ENCODE measurements around the gene ARRDC2.
"Not testable (repeated sequence)": the region's sequence is repeated elsewhere in the genome, so short reads cannot be mapped to it uniquely, and the experiment has no call there.

Gene ARRDC2

DNA sequence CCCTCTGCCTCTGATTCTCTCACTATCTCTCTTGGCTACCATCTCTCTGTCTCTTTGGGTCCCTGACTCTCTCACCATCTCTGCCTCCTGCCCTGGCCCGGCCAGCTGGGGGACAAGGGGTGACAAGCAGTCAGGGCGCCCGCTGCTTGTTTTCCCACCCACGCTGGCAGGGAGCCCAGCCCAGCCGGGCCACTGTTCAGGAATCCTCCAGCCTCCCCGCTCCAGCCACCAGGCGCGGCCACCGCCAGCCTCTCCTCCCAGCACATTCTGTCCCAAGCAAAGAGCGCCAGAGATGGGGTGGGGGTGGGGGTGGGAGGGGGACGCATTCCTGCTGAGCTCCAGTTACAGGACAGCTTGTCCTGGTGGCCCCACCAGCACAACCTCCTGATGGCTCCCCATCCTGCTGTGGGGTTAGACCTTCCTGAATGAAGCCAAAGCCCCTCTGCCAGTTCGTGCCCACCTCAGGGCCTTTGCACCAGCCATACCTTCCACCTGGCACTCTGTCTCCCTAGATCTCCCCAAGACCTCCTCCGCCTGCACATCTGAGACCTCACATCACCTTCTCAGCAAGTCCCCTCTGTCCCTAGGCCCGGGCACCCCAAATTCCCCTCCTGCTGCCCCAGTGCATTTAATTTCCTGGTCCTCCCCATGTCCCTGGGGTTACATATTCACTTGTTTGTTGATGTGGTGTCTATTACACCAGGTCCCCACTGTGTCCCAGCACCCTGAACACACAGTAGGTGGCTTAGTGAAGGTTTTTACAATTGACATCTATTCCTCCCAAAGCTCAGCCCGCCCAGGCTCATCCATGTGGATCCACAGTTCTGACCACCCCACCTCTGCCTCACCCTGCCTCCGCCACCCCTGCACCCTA lies 12.5 kb downstream of the ARRDC2 start:
- DNase-seq: no peak

DNA sequence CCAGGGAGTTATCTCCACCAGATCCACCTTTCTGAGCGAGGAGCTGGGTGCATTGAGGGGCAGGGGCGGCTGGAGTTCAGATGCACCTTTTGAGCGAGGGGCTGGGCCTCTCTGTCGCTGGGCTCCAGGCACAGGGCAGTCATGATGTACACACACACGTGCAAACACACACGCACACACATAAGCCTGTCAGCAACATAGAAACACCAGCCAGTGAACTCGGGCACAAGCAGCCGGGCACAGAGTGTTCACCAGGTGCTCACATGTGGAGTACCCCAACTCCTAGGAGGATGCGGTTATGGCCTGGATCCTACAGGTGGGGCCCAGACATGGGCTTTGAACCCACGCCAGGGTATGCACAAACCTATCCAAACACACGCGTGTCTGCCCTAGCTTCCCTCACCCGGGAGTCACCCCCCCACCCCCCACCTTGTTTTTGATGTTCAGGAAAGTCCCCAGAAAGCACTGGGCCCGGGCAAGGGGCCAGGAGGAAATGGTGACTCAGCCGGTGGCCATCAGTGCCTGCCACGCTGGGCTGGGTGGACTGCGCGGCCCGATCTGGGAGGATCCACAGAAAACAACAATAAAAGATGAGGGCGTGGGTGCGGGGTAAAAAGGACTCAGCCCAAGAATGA lies 13.3 kb downstream of the ARRDC2 start:
- no peak for DNase-seq

DNA sequence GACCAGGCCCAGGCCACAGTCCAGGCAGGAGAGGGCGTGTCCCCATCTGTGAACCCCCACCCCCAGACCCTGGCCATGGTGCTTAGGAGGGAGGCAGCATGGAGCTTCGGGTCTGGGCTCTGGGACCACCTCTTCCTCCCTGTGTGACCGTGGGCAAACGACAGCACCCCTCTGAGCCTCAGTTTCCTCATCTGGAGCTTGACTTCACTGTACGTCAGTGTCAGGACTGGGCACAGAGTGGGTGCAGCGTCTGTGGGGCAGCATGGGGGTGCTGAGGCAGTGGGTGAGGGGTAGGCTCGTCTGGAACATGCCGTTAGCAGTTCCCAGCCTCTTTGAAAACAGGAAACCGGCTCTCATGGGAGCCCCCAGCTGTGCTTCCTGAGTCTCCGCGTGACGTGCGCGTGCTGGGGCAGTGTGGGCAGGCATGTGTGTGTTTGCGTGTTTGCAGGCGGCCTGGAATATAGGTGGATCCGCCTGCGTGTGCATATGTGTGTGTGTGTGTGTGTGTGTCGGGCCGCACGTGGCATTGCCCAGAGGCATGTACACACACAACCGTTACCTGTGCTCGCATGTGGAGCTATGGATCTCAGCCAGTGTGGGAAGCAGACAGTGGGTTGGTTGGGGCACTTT lies 15.8 kb downstream of the ARRDC2 start:
- no peak for DNase-seq

- DNase-seq: no peak
These were observed 19.2 kb downstream of the ARRDC2 start for GRCh38 chr19:18027151-18027550.

DNA sequence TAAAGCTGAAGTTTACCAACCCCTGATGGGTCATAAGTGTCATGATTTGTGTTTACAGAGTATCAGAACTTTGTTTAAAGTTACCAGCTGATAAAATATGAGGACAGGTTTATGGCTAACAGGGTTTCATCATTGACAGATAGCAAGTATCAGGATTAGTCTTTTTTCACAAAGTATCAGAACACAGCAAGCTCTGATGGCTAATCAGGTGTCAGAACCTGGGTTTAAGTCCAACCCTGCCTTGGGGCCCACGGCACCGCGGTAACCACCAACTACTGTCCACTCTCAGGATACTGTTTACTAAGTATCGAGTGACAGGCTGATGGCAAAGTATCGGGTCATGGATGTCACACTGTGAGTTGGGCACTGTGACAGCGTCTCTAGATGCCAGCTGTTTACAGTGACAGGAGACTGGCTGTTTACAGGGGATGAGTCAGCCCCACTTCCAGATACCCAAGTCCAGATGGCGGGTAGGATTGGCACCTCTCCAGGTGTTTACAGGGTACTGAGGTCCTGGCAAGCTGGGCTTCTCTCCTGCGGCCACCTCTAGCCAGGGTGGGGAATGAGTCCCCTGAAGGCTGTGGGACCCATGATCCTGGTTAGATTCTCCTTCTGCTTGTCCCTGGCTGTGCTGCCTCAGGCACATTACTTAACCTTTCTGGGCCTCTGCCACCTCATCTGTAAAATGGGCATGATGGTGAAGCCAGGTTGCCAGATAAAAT lies 21.8 kb downstream of the ARRDC2 start:
- no peak for DNase-seq

DNA sequence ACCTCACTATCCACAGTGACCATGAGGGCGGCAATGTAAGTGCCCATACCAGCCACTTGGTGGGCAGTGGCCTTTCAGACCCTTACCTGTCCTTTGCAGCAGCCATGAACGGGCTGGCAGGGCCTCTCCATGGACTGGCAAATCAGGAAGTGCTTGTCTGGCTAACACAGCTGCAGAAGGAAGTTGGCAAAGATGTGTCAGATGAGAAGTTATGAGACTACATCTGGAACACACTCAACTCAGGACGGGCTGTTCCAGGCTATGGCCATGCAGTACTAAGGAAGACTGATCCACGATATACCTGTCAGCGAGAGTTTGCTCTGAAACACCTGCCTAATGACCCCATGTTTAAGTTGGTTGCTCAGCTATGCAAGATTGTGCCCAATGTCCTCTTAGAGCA lies 23.4 kb downstream of the ARRDC2 start:
- DNase-seq: not testable (repeated sequence)

- not testable (repeated sequence) for DNase-seq
These were observed 24.1 kb downstream of the ARRDC2 start for GRCh38 chr19:18032102-18032501.

- DNase-seq: no peak
These were observed 33.1 kb downstream of the ARRDC2 start for GRCh38 chr19:18041054-18041453.

DNA sequence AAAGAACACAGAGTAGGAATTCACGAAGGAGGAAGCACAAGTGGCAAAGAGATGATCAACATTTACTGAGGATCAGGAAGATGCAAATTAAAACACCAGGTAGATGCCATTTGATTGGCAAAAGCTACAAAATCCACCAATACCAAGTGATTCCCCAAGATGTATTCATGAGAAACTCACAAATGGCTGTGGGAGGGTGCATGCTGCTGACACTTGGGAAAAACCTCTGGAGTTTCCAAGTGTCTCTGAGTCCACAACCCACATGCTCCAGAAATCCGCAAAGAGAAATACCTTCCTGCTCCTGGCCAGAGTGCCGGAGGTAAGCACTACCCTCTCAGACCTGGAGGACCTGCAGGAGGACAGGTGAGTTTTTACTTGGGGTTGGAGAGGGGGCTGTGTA lies 35.7 kb downstream of the ARRDC2 start:
- DNase-seq: no peak

GRCh38 chr19:18044825-18045304 lies 36.9 kb downstream of the ARRDC2 start:
- peak; percentile 43 for DNase-seq

GRCh38 chr19:18045307-18046050 lies 37.5 kb downstream of the ARRDC2 start:
- no peak for DNase-seq

GRCh38 chr19:18046059-18046718 lies 38.2 kb downstream of the ARRDC2 start:
- DNase-seq: no peak

GRCh38 chr19:18049385-18049784 lies 41.4 kb downstream of the ARRDC2 start:
- DNase-seq: no peak

GRCh38 chr19:18051887-18052286 lies 43.9 kb downstream of the ARRDC2 start:
- DNase-seq: no peak

DNA sequence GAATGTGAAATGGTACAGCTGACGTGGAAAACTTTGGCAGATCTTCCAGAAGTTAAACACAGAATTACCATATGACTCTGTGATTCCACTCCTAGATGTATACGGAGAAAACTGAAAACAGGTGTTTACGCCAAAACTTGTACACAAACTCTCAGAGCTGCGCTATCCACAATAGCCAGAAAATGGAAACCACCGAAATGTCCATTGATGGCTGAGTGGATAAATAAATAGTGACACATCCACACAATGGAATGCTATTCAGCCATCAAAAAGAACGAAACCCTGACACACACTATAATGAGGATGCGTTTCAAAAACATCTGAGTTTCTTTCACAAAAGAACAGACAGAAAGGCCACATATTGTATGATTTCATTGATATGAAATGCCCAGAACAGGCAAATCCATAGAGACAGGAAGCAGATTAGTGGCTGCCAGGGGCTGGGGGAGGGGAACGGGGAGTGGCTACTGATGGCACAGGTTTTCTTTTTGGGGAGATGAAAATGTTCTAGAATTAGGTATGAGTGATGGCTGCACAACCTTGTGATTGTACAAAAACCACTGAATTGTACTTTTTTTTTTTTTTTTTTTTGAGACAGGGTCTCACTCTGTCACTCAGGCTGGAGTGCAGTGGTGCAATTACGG lies 45.7 kb downstream of the ARRDC2 start:
- no peak for DNase-seq

- no peak for DNase-seq
These were observed 48.0 kb downstream of the ARRDC2 start for GRCh38 chr19:18055967-18056366.

- DNase-seq: no peak
These were observed 49.6 kb downstream of the ARRDC2 start for GRCh38 chr19:18057557-18057956.

DNA sequence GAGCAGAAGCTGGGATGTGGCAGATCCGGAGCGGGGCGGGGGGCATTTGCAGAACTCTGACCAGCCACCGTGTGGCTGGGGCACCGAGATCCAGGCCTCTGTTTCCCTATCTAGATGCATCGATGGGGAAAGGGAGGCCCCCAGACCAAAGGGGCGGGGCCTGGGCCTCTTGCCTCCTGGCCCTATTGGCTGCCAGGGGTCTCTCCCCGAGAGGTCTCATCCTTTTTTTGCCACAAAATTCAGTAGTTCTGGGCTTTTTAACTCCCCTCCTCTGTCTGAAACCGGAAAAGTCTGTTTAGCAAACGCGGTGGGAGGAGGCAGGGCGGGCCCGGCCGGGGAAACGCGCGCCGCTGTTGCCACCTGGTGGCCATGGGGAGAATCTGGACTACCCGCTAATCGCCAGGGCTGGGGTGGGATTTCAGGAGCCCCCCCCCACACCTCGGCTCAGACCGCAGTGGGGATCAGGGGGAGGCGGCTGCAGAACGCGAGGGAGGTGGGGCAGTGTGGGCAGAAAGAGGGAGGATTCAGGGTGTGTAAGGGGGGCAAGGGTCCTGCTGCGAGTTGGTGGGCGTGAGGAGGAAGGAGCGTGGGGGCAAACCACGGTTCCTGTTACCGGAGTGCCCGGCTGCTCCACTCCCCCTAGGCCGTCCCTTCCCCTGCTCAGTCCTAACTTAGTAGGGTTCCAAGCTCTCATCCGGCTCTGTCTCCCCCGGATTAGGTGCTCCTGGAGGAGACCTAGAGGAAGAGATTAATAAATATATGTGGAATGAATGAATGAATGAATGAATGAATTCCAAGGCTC lies 50.4 kb downstream of the ARRDC2 start:
- DNase-seq: peak; percentile 87

DNA sequence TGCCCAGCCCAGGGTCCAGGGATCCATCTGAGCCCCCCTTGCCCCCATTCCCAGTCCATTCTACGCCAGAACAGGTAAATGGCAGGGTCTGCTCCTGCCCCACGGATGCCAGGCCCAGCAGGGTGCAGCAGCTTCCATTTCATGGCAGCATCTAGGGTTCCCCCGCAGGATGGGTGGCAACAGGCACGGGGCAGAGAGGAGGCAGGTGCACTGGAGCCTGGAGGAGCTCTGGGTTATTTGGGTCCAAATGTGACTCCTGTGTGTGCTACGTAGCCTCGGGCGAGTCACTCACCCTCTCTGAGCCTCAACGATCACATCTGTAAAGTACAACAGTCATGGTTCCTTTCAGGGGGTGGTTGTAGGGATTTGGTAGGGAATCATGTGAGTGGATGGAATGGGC lies 51.3 kb downstream of the ARRDC2 start:
- no peak for DNase-seq

DNA sequence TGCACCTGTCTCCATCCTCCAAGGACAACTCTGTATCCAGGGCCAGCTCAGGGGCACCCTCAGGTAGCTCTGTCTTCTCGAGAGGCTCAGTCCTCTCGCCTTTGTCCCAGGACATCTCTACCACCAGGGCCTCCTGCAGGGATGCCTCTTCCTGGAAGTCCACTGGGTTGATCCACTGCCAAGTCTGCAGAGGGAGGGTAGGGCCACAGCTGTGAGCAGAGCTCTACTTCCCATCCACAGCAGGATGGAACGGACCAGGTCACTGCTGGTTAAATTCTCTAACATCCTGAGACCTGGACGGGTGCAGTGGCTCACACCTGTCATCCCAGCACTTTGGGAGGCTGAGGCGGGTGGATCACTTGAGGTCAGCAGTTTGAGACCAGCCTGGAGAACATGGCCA lies 51.9 kb downstream of the ARRDC2 start:
- no peak for DNase-seq

Data from retina (tissue), 1 donor.